Measurements from ENCODE around the gene TNS3. TPM values are rescaled to one million over a fixed set of nuclear protein-coding genes. Genes with fewer than 3 reads are reported as not detected.

Gene TNS3
- total and polyA plus RNA-seq, 10 of the 15 experiments (the other 5 are each of a cell fraction or from before 2014, with no cell fraction given): 0.27 to 2.7 (median 0.79) TPM

GRCh38 chr7:47455872-47456185 is 126.1 kb downstream of the TNS3 start:
- ChIA-PET RAD21 (ENCODE audit: unreplicated experiment) (no interaction called here), POLR2A (no interaction called here), SMC1A (ENCODE audit: uncharacterized antibody, unreplicated experiment) (no interaction called here), CTCF (interaction anchor here (0.6 kb wide), 1 partner anchor 1122 kb away, joined by 3 read pairs; no protein-coding TSS in a partner anchor)
- Histone ChIP-seq H3K27me3 (replicated peaks in 1 of 2; ENCODE audit: control insufficient read depth in 2 of 2, insufficient read depth in 2 of 2, low read length in 1 of 2) (no peaks in the 10 kb centered on the region), H3K27ac (ENCODE audit: control insufficient read depth, insufficient read depth) (no peak overlapping the region), H3K36me3 (ENCODE audit: control insufficient read depth in 2 of 2, insufficient read depth in 2 of 2, low read length in 1 of 2) (no peaks in the 10 kb centered on the region), H3K4me3 (no peak overlapping the region), H3K4me1 (ENCODE audit: control insufficient read depth, insufficient read depth, low read length) (no peaks in the 10 kb centered on the region), H3K79me2 (ENCODE audit: control insufficient read depth, insufficient read depth, low read length) (no peaks in the 10 kb centered on the region), H3K4me2 (ENCODE audit: control insufficient read depth, insufficient read depth) (no peak overlapping the region), H2AFZ (ENCODE audit: control insufficient read depth, low read depth, low read length) (no peak overlapping the region), H3K9me3 (replicated peaks; ENCODE audit: control insufficient read depth, insufficient read depth, low read length) (no peaks in the 10 kb centered on the region), H4K20me1 (ENCODE audit: control insufficient read depth, insufficient read depth) (no peaks in the 10 kb centered on the region), H3K9ac (ENCODE audit: control insufficient read depth, insufficient read depth, low read length) (no peak overlapping the region)
- intact Hi-C loops (cut with micrococcal nuclease; ENCODE audit: unreplicated experiment): no loop called here
- FAIRE-seq (no peak), DNase-seq (ENCODE audit: low read depth, low spot score) (no peak), ATAC-seq (no peak)
- in situ Hi-C loops (cut with MboI): no loop called here
- 36% methylated on average over 5 of the region's 5 CpGs for whole genome bisulfite sequencing (ENCODE audit: insufficient coverage, insufficient replicate concordance, low lambda C conversion rate, missing lambda C conversion rate)
- no TSS peak for BruUV-seq (replicated peaks)
- TF ChIP-seq NFYA (IDR thresholded peaks at IDR 0.05; ENCODE audit: borderline replicate concordance, low read depth, low read length): no peak
- TF ChIP-seq RCOR1 (conservative IDR thresholded peaks at IDR 0.05; ENCODE audit: low read depth, low read length): no peak
- TF ChIP-seq PAX5 (IDR thresholded peaks at IDR 0.05; ENCODE audit: borderline replicate concordance, low read depth, low read length): no peak
- TF ChIP-seq SPI1 (IDR thresholded peaks at IDR 0.05; ENCODE audit: borderline replicate concordance, insufficient read depth, low read depth, low read length): no peak
- TF ChIP-seq EZH2 (IDR thresholded peaks at IDR 0.05; ENCODE audit: borderline replicate concordance, control insufficient read depth, low read depth, low read length): no peak
- TF ChIP-seq E2F4 (IDR thresholded peaks at IDR 0.05; ENCODE audit: low read depth, low read length): no peak
- no peak for TF ChIP-seq ZZZ3 (IDR thresholded peaks at IDR 0.05; ENCODE audit: control insufficient read depth, insufficient read length, low read depth)
- TF ChIP-seq HDAC6 (IDR thresholded peaks at IDR 0.05; ENCODE audit: unreplicated experiment): no peak
- no peak for TF ChIP-seq SMARCA5 (IDR thresholded peaks at IDR 0.05)
- TF ChIP-seq FOXM1 (IDR thresholded peaks at IDR 0.05; ENCODE audit: low read depth, low read length): no peak
- no peak for TF ChIP-seq ZNF217 (IDR thresholded peaks at IDR 0.05)
- TF ChIP-seq POU2F2 (IDR thresholded peaks at IDR 0.05; ENCODE audit: borderline replicate concordance, low read depth, low read length): no peak
- TF ChIP-seq ATF2 (IDR thresholded peaks at IDR 0.05; ENCODE audit: low read length): no peak
- no peak for TF ChIP-seq KLF5 (IDR thresholded peaks at IDR 0.05; ENCODE audit: partially characterized antibody)
- no peak for TF ChIP-seq POLR2AphosphoS5 (IDR thresholded peaks at IDR 0.05; ENCODE audit: low read length)

Data from GM12878 (cell line).